ENCODE data around the gene TMEM255B. TPM values are rescaled to one million over a fixed set of nuclear protein-coding genes. Genes with fewer than 3 reads are reported as not detected.

The TMEM255B gene
- total and polyA plus RNA-seq, 4 donors = 6.0 to 19.6 (median 14.8) TPM

DNA sequence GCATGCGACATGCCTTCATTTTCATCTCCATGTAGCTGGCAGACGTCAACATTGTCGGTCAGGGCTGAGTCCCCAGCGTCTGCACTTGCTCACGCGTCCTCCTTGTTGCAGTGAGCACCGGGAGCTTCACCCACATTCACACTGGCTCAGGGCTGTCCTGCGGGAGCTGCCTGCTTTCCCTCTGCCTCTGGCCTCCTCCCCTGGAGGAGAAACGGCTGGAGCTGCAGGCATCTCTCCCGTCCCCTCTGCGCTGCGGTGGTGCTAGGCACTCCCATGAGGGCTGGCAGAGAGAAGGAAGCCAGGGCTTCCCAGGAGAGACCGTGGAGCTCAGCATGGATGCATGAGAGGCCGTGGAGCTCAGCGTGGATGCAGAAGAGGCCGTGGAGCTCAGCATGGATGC, 18.4 kb upstream of the TMEM255B start:
- DNase-seq = no peak

DNA sequence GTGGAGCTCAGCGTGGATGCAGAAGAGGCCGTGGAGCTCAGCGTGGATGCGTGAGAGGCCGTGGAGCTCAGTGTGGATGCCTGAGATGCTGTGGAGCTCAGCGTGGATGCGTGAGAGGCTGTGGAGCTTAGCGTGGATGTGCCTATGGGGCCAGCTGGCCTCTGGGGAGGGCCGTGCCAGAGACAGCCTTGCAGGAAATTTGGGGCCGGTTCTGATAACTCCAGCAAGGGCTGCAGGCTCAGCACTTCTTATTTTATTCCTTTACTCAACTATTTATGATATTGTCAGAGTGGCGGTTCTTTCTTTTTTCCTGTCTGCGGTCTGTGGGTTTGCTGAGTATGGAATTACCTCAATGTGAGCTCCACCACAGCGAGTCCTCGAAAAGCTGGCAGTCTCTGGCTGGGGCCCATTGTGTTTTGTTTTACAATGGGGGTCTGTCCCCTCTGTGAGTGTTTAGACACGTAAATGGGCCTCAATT, 17.8 kb upstream of the TMEM255B start:
- Histone ChIP-seq H3K9ac (ENCODE audit: insufficient read depth in 1 of 2, low read length in 2 of 2) (no peak overlapping the region), H3K4me1 (ENCODE audit: control insufficient read depth in 5 of 5, insufficient read depth in 5 of 5, low read length in 5 of 5) (peaks cover 0 to 7% (median 3%) of the 10 kb centered on the region in 5 donors), H3K4me3 (no peak overlapping the region), H3K36me3 (ENCODE audit: control insufficient read depth in 4 of 4, insufficient read depth in 4 of 4, low read length in 4 of 4) (no peaks in the 10 kb centered on the region), H3K27me3 (ENCODE audit: control insufficient read depth in 3 of 3, insufficient read depth in 3 of 3, low read length in 2 of 3) (no peaks in the 10 kb centered on the region), H3K27ac (ENCODE audit: low read depth in 1 of 2, low read length in 1 of 2) (no peak overlapping the region), H3K9me3 (ENCODE audit: control insufficient read depth in 4 of 4, insufficient read depth in 3 of 4, low read length in 3 of 4) (peaks cover 0 to 2% (median 0%) of the 10 kb centered on the region in 4 donors)
- 30 to 55% methylated on average over 15 of the region's 15 CpGs for WGBS, 2 donors
- TF ChIP-seq, protein P1, sequence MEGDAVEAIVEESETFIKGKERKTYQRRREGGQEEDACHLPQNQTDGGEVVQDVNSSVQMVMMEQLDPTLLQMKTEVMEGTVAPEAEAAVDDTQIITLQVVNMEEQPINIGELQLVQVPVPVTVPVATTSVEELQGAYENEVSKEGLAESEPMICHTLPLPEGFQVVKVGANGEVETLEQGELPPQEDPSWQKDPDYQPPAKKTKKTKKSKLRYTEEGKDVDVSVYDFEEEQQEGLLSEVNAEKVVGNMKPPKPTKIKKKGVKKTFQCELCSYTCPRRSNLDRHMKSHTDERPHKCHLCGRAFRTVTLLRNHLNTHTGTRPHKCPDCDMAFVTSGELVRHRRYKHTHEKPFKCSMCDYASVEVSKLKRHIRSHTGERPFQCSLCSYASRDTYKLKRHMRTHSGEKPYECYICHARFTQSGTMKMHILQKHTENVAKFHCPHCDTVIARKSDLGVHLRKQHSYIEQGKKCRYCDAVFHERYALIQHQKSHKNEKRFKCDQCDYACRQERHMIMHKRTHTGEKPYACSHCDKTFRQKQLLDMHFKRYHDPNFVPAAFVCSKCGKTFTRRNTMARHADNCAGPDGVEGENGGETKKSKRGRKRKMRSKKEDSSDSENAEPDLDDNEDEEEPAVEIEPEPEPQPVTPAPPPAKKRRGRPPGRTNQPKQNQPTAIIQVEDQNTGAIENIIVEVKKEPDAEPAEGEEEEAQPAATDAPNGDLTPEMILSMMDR (IDR thresholded peaks at IDR 0.05; ENCODE audit: control extremely low read depth, extremely low read depth) = no peak
- DNase-seq (peak in 1 of 3 donors; percentile 16), ATAC-seq (ENCODE audit: insufficient read depth, low FRiP score) (no peak)

More for the DNA sequence above, 18.4 kb upstream of the TMEM255B start:
- H3K4me1 ChIP-seq (ENCODE audit: control insufficient read depth in 5 of 5, insufficient read depth in 5 of 5, low read length in 5 of 5) = peaks cover 0 to 7% (median 3%) of the 10 kb centered on the region in 5 donors
- TF ChIP-seq, protein P1 (IDR thresholded peaks at IDR 0.05; ENCODE audit: control extremely low read depth, extremely low read depth) = no peak
- peaks cover 0 to 2% (median 0%) of the 10 kb centered on the region in 4 donors for H3K9me3 ChIP-seq (ENCODE audit: control insufficient read depth in 4 of 4, insufficient read depth in 3 of 4, low read length in 3 of 4)
- ATAC-seq (ENCODE audit: insufficient read depth, low FRiP score) = no peak
- no peaks in the 10 kb centered on the region for H3K36me3 ChIP-seq (ENCODE audit: control insufficient read depth in 4 of 4, insufficient read depth in 4 of 4, low read length in 4 of 4)
- no peaks in the 10 kb centered on the region for H3K27me3 ChIP-seq (ENCODE audit: control insufficient read depth in 3 of 3, insufficient read depth in 3 of 3, low read length in 2 of 3)
- no peak overlapping the region for H3K27ac ChIP-seq (ENCODE audit: low read depth in 1 of 2, low read length in 1 of 2)
- WGBS, 2 donors = 77 to 79% methylated on average over 16 of the region's 16 CpGs
- H3K9ac ChIP-seq (ENCODE audit: insufficient read depth in 1 of 2, low read length in 2 of 2) = no peak overlapping the region
- H3K4me3 ChIP-seq = no peak overlapping the region

DNA sequence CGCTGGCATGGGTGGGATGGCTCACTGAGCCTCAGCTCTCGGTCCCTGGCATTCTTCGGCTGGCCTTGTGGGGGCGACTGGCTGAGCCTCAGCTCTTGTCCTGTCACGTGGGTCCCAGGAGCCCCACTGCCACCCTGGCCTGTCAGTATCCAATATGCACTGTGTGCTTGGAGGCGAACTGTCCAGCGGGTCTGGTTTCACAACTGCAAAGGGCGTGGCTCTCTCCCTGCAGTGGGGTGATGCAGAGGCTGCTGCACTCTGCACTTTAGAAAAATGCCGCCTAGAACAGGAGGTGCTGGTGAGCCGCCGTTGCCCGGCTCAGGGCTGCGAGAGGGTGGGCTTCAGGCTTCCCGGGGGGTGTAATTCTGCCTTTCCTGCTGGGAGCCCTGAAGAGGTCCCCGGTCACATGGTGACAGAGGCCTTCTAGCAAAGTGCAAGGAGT, 17.0 kb upstream of the TMEM255B start:
- peak; percentile 67 for ATAC-seq (ENCODE audit: insufficient read depth, low FRiP score)
- H3K27me3 ChIP-seq (ENCODE audit: control insufficient read depth in 3 of 3, insufficient read depth in 3 of 3, low read length in 2 of 3) = no peaks in the 10 kb centered on the region
- H3K36me3 ChIP-seq (ENCODE audit: control insufficient read depth in 4 of 4, insufficient read depth in 4 of 4, low read length in 4 of 4) = no peaks in the 10 kb centered on the region
- 11 to 23% methylated on average over 15 of the region's 15 CpGs for WGBS, 2 donors
- H3K9me3 ChIP-seq (ENCODE audit: control insufficient read depth in 4 of 4, insufficient read depth in 3 of 4, low read length in 3 of 4) = no peaks in the 10 kb centered on the region
- H3K4me1 ChIP-seq (ENCODE audit: control insufficient read depth in 5 of 5, insufficient read depth in 5 of 5, low read length in 5 of 5) = peaks cover 0 to 7% (median 3%) of the 10 kb centered on the region in 5 donors
- H3K9ac ChIP-seq (ENCODE audit: insufficient read depth in 1 of 2, low read length in 2 of 2) = no peak overlapping the region
- H3K27ac ChIP-seq (ENCODE audit: low read depth in 1 of 2, low read length in 1 of 2) = no peak overlapping the region
- peak; percentile 50 to 67 (median 50) for DNase-seq
- no peak overlapping the region for H3K4me3 ChIP-seq
- TF ChIP-seq, protein P1 (IDR thresholded peaks at IDR 0.05; ENCODE audit: control extremely low read depth, extremely low read depth) = no peak
